Choroid plexus epithelial cell (primary cell): Measurements from ENCODE around the gene ITGA5.

Experiments used
- DNase-seq: peaks from one replicate; pipeline ENCODE4 v3.0.0-alpha.2; 2010; ENCODE audit warnings: low read depth
- H3K4me3 ChIP-seq: 2 replicates; pipeline ENCODE4 v1.5.1; 2011; ENCODE audit warnings: low read depth, mild to moderate bottlenecking, control low read depth, low read length, moderate library complexity
- TF ChIP-seq, protein P1 (sequence below): conservative IDR thresholded peaks from 2 replicates; pipeline ENCODE4 v1.5.1; 2011; ENCODE audit warnings: low read depth, mild to moderate bottlenecking, control low read depth, inconsistent platforms, low read length, moderate library complexity

Gene ITGA5

DNA sequence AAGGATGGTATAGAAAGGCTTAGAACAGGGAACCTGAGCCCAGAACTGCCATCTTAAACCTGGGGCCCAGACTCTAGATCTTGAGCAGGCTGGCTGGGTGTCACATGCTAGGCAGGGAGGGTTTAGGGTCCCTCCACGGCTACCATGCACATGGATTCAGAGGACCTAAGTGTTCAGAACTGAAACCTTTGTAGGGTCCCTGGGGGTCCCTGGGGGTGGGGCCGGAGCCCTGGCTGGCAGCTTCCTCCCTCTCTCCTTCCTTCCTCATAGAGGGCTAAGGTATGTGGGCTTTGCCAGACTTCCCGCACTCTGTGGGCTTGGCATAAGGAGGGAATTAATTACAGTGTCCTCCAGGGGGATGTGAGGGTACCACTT lies 29.9 kb downstream of the ITGA5 start:
- no peak for DNase-seq
- TF ChIP-seq, protein P1, sequence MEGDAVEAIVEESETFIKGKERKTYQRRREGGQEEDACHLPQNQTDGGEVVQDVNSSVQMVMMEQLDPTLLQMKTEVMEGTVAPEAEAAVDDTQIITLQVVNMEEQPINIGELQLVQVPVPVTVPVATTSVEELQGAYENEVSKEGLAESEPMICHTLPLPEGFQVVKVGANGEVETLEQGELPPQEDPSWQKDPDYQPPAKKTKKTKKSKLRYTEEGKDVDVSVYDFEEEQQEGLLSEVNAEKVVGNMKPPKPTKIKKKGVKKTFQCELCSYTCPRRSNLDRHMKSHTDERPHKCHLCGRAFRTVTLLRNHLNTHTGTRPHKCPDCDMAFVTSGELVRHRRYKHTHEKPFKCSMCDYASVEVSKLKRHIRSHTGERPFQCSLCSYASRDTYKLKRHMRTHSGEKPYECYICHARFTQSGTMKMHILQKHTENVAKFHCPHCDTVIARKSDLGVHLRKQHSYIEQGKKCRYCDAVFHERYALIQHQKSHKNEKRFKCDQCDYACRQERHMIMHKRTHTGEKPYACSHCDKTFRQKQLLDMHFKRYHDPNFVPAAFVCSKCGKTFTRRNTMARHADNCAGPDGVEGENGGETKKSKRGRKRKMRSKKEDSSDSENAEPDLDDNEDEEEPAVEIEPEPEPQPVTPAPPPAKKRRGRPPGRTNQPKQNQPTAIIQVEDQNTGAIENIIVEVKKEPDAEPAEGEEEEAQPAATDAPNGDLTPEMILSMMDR: no peak
- no peak overlapping the region for H3K4me3 ChIP-seq

DNA sequence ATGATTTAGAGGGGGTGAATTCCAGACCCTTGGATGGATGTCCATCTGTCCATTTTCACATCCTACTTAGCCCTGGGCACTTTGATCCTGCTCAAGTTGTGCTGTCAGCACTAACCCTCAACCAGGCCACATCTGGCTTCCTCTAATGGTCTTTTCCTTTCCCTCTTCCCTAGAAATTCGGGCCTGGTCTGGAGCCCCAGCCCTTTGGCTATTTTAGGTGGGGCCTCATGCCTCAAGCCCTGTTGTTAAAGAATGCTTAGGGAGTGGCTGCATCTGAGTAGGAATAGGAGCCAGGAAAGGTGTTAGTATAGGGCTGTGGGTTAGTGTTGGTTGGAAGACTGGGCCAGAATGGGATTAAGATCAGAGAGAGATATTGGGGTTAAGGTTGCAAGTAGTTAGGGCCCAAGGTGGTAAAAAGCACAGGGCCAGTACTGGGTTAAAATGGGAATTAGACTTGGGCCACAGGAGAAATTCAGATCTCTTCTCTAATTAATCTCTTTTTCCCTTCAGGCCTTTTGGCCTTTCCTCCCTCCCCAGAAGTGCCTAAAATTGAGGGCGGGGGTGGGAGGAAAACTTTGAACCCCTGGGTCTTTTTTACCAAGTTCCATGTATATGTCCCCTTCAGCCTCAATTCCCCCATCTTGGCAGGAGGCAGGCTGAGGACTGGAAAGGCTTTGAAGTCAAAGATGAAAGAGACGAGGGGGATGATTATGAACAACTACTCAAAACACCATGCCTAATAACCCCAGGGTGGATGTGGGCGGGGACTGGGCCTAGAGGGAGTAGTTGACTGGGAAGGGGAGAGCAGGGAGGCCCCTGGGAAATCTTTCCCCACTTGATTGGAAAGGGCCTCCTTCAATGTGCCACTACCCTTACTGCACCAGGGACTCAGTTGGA lies 30.6 kb downstream of the ITGA5 start:
- no peak for DNase-seq
- H3K4me3 ChIP-seq: no peak overlapping the region
- TF ChIP-seq, protein P1: no peak

DNA sequence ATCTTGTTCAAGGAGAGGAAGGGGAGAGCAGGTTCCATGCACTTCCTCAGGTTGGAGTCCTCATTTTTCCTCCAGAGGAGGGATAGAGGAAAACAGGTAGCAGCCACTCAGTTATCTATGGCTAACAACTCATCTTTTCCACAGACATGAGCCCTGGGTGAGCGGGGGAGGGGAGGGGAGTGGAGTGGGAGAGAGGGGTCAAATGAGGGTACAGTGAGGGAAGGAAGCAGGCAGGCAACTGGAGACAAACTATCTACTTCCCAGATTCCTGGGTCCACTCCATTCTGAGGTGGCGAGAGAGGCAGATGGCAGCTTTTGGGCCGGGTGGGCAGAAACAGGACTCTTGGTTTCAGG lies 32.0 kb downstream of the ITGA5 start:
- no peak for DNase-seq
- TF ChIP-seq, protein P1: no peak
- H3K4me3 ChIP-seq: no peak overlapping the region

GRCh38 chr12:54386403-54387113 lies 32.5 kb downstream of the ITGA5 start:
- no peak for DNase-seq
- TF ChIP-seq, protein P1: no peak
- no peak overlapping the region for H3K4me3 ChIP-seq

GRCh38 chr12:54385251-54385914 lies 33.7 kb downstream of the ITGA5 start:
- no peak overlapping the region for H3K4me3 ChIP-seq
- DNase-seq: no peak
- TF ChIP-seq, protein P1: no peak

GRCh38 chr12:54384591-54385041 lies 34.5 kb downstream of the ITGA5 start, which contains the start of gene ZNF385A:
Gene ZNF385A (minus strand): TSS chr12:54384733. CDS start chr12:54384514, 219 bp downstream.
- H3K4me3 ChIP-seq: no peak within 1 kb of the TSS
- TF ChIP-seq, protein P1: no peak
- no peak for DNase-seq
